Endometrium (tissue), 2 donors: ENCODE data around the gene TMEM121.
"Not testable (repeated sequence)": the region's sequence is repeated elsewhere in the genome, so short reads cannot be mapped to it uniquely, and the experiment has no call there.

Source experiments
- FAIRE-seq: peaks from 2 replicates; lab custom pipeline; 2012; peaks lifted over from hg19 to GRCh38; lab: Jason Lieb, UNC
- donor health status: control.
- donor health status: control.

Gene TMEM121

DNA sequence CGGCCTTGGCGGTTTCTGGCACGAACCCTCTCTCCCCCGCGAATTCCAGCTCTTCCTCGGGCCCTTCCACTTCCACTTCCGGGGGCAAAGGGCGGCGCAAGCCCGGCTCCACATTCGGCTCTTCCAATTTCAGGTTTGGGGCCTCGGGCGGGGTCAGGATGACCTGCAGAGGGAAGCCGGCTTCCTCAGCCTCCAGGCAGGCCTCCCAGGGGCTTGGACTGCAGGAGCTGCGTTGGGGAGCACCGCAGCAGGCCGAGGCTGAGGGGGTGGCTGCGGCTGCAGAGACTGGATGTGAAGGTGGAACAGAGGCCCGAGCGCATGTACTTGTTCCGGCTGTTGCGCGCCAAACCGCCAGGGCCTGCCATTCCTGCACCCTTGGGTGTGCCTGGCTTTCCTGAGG, 20.7 kb downstream of the TMEM121 start:
- FAIRE-seq = not testable (repeated sequence)

DNA sequence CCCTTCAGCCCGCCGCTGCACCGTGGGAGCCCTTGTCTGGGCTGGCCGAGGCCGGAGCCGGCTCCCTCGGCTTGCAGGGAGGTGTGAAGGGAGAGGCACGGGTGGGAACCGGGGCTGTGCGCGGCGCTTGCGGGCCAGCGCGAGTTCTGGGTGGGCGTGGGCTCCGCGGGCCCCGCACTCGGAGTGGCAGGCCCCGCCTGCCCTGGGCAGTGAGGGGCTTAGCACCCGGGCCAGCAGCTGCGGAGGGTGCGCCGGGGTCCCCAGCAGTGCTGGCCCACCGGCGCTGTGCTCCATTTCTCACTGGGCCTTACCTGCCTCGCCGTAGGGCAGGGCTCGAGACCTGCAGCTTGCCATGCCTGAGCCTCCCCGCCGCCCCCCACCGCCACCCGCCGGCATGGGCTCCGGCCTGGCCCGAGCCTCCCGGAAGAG, 21.4 kb downstream of the TMEM121 start:
- FAIRE-seq = no peak

DNA sequence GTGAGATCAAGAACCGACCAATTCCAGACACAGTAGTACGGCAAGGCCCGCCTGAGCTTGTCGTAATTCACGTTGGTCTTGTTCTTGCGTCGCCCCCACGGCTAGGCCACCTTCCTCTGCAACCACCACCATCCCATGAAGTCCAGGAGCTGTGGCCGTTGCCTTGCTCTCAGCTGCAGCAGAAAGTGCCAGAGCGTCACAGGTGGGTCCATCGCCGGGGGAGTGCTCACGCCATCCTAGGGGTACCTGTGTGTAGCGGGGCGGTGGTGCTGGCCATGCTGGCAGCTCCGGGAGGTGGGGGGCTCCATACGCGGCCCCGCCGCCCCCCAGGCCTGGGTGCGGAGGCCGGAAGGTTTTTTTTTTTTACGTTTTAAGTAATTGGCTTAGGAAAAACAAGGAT, 23.1 kb downstream of the TMEM121 start:
- no peak for FAIRE-seq

DNA sequence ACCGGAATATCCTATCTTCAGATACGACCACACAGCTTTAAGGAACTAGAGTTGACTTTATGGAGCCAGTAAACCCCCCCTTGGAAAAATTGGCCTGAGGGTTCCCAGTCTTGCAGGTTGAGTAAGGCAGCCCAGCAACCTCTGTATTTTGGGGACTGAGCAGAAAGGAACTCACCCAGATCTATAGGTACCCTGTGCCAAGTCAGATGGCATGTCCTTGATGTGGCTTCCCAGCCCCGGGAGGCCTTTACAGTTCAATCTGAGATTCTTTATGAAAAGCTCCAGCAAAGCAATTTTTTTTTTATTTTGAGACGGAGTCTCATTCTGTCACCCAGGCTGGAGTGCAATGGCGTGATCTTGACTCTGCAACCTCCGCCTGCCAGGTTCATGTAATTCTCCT, 27.6 kb downstream of the TMEM121 start:
- no peak for FAIRE-seq

DNA sequence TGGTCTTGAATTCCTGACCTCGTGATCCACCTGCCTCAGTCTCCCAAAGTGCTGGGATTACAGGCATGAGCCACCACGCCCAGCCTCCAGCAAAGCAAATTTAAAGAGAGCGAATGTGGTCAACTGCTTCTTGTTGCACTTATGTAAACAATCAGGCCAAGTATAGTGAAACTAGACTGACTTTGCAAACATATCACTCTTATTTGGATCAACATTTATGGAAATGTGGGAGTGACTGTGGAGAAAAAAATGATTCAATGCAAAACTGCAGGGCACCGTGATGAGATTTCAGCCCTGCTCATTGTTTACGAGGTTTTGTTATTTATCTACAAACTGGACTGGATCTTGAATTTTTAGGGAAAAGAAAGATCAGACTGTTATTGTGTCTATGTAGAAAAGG, 28.1 kb downstream of the TMEM121 start:
- FAIRE-seq = no peak

DNA sequence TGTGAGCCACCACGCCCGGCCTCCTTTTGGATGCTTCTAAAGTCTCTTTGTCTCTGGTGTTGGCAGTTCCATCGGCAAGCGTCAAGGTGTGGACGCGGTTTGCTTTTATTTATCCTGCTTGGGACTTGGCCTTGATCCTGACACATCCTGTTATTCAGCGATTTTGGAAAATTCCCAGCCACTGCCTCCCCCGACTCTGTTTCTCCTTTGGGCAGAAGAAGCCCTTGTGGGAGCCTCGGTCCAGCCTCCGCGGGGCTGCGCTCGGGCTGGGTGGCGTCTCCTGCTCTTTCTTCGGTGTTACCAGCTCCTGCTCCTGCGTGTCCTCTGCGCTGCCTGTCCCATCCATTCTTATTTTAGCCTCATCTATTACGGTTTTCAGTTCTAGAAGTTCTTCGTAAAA, 31.3 kb downstream of the TMEM121 start:
- FAIRE-seq = not testable (repeated sequence)

DNA sequence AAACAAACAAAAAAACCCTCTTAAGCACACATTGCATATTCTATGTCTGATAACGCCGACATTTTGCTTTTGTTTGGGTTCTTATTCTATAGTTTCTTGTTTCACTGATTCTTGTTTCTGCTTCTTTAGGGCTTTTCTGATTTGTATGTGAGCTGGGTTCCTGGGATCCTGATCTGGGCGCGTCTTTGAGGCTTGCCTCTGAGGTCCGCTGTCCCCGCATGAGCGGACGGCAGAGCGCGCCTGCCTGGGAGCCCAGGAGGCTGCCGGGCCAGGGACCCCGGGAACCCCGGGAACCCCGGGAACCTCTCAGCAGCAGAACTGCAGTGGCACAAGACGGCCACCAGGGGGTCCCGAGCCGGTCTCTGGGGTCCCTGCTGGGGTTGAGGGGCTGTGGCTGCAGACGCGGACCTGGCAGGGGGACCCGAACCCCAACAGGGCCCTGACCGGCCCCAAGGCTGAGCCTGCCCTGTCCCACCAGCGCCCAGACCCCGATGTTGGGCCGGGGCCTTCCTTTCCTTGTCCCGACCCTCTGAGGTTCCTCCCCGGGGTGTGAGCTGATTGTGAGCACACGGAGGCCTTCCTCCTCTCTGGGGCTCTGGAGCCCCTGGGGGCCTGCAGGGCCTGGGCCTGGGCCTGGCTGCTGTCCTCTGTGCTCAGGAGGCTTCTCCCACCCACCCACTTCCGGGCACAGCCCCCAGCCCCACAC, 32.2 kb downstream of the TMEM121 start:
- not testable (repeated sequence) for FAIRE-seq

DNA sequence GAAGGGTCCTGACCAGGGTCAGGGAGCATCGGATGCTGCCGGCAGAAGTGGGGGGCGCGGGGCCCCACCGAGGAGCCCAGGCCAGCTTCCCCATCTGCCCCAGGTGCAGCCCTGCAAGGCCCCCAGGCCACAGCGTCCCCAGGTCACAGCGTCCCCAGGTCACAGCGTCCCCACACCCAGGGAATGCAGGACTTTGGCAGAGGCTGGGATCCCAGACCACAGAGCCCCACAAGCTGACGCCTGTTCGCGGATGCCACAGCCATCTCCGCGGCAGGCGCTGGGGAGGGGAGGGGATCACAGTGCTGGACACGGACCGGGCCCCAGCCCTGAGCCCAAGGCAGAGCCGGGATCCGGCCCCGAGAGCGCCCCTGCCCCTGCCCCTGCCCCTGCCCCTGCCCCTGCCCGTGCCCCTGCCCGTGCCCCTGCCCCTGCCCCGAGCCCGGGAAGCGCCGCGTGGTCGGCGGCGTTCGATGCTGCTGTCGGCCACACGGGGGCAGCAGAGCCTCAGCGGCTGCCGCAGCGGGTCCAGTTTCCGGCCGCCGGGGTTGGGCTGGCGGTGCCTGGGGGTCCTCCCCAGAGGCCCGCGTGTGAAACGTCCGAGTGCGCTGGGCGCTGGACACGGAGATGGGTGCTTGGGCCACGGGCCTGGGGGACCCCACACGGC, 33.1 kb downstream of the TMEM121 start:
- not testable (repeated sequence) for FAIRE-seq

DNA sequence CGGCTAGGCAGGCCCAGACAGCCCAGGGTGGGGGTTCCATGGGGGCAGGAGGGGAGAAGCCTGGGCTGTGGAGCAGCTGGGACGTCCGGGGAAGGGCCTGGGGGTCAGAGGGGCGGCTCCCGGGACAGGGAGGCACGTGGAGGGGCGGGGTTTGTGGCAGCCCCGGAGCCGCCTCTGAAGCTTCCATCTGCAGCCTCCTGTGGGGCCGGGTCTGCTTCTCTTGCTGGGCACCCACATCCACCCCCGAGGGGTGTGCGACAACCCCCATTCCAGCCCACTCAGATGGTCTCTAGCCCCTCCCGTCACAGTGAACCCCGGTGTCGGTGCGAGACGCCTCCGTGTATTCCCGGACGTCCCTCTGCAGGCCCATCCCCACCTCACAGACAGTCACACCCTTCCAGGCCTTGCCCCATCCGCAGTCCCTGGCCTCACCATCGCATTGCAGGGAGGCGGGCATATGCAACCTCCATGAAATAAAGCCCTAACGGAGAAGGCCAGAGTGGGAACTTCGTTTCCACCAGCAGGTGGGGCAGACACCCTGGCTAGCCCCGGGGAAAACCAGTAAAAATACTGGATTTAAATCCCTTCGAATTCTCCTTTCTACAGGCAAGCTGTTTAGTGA, 33.8 kb downstream of the TMEM121 start:
- not testable (repeated sequence) for FAIRE-seq

DNA sequence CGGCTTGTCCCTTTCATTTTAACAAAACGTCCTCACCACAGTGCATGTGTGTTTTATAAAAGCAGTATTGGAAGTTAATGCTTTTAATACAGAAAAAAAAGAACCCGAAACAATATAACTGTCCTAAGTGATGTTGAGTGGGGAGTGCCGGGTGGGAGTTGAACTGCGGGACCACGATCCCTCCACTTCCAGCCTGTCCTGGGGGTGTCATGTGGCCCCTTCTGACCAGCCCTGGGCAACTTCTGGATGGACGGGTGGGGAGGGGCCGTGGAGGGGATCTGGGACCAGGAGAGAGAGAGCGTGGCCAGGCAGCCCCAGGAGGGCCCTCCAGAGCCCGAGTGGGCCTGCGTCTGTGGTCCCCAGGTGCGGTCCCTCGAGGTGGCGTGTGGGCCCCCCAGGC, 35.0 kb downstream of the TMEM121 start:
- not testable (repeated sequence) for FAIRE-seq

DNA sequence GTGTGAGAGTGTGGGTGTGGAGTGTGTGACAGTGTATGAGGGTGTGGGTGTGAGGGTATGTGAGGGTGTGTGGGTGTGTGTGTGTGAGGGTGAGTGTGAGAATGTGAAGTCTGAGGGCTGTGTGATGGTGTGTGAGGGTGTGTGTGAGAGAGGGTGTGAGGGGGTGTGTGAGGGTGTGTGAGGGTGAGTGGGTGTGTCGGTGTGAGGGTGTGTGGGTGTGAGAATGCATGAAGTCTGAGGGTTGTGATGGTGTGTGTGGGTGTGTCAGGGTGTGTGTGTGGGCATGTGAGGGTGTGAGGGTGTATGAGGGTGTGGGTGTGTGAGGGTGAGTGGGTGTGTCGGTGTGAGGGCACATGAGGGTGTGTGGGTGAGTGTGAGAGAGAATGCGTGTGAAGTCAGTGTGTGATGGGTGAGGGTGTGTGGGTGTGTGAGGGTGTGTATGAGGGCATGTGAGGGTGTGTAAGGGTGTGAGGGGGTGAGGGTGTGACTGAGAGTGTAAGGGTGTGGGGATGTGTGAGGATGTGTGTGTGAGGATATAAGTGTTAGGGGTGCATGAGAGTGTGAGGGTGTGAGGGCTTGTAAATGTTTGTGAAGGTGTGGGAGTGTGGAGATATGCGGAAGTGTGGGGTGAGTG, 36.4 kb downstream of the TMEM121 start:
- no peak for FAIRE-seq

DNA sequence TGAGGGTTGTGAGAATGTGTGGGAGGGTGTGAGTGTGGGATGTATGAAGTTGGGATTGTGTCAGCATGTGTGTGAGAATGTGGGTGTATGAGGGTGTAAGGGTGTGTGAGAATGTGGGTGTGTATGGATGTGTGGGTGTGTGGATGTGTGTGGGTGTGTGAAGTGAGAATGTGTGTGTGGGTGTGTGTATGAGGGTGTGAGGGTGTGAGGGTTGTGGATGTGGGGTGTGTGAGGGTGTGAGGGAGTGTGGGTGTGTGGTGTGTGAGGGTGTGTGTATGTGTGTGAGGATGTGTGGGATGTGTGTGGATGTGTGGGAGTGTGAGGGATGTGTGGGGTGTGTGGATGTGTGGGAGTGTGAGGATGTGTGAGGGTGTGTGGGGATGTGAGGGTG, 37.0 kb downstream of the TMEM121 start:
- FAIRE-seq = no peak

DNA sequence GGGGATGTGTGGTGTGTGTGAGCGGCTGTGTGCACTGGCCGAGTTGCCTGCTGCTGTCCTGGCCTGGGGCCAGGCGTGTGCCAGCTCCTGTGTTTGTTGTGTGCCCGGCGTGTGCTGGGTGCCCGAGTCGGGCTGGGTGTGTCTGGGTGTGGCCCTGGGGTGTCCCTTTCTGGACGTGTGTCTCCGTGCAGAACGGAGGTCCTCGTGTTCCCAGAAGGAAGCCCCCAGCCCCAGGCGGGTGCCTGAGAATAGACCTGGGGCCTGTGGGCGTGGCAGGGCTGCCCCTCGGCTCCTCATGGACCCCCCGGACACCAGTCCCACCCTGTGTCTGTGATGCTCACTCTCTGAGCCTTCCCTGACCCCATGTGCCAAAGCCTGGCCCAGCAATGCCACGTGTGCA, 38.2 kb downstream of the TMEM121 start:
- not testable (repeated sequence) for FAIRE-seq

DNA sequence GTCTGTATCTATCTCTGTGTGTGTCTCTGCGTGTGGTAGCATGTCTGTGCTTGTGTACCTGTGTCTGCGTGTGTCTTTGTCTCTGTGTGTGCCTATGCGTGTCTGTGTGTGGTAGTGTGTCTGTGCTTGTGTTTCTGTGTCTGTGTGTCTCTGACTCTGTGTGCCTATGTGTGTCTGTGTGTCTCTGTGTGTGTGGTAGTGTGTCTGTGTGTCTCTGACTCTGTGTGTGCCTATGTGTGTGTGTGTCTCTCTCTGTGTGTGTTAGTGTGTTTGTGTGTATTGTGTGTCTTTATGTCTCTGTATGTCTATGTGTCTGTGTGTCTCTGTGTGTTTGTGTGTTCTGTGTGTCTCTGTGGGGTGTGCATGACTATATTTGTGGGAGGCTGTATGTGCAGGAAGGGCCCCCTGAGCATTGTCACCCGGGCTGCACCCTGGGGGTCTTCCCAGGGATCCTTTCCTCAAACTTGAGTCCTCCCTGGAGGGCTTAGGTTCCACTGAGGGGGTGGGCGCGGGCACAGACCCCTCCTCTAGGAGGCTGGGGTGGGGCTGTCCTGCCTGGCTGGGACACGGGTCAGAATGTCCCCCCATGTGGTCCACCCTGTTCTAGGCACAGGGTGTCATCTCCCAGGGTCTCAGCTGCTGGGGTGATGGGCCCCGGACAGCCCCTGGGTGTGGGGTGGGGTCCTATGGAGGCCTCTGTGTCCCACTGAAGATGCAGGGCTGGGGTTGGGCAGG, 39.0 kb downstream of the TMEM121 start:
- FAIRE-seq = not testable (repeated sequence)

DNA sequence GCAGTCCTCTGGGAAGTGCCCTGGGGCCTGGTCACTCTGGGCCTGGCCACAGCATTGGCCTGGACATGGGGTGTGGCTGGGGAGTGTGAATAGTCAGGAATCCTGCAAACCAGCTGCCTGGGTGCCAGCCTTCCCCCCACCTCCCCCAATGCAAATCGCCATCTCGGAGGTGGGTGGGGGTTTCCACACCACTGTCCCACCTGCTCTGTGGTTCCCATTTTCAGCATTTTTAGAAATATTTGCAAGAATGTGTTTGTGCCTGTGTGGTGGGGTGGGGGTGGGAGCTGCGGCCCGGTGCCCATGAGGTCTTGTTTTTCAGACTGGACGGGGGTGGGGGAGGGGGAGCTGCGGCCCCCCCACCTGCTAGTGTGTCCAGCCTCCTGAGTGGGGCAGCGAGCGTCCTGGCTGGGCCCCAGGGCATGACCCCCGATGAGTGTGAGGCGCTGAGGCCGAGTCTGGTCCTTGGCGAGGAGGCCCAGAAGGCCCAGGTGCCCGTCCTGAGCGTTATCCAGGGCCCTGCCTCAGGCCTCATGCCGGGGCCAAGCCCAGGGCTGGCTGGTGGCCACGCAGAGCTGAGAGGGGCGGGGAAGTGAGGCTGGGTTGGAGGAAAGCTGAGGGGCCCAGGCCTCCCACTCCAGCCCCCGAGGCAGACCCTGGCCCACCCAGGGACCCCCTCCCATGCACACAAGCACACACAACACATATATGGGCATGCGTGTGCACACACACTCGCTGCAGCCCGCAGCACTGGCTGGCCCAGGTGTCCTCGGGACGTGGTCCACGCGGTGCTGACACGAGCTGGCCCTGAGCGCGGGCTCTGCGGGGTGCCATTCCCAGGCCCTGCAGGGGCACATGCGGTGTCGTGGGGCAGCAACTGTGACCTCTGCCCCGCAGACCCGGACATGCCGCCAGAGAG, 40.1 kb downstream of the TMEM121 start:
- not testable (repeated sequence) for FAIRE-seq

DNA sequence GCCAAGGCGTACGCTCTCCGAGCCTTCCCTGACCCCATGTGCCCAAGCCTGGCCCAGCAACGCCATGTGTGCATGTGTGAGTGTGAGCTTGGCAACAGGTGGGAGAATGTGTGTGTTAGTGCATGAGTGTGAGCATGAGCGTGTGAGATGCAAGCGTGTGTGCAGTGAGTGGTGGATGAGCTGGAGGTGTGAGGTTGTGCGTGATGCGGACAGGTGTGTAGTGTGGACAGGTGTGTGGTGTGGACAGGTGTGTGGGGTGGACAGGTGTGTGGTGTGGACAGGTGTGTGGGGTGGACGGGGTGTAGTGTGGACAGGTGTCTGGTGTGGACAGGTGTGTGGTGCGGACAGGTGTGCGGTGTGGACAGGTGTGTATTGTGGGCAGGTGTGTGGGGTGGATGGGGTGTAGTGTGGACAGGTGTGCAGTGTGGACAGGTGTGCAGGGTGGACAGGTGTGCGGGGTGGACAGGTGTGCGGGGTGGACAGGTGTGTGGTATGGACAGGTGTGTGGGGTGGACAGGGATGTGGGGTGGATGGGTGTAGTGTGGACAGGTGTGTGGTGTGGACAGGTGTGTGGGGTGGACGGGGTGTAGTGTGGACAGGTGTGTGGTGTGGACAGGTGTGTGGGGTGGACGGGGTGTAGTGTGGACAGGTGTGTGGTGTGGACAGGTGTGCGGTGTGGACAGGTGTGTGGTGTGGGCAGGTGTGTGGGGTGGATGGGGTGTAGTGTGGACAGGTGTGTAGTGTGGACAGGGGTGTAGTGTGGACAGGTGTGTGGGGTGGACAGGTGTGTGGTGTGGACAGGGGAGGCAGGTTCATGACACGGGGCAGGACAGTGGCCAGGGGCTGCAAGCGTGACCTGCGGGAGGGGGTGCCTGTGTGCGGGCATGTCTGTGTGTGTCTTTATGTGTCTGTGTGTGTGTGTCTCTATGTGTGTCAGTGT, 41.1 kb downstream of the TMEM121 start:
- not testable (repeated sequence) for FAIRE-seq

DNA sequence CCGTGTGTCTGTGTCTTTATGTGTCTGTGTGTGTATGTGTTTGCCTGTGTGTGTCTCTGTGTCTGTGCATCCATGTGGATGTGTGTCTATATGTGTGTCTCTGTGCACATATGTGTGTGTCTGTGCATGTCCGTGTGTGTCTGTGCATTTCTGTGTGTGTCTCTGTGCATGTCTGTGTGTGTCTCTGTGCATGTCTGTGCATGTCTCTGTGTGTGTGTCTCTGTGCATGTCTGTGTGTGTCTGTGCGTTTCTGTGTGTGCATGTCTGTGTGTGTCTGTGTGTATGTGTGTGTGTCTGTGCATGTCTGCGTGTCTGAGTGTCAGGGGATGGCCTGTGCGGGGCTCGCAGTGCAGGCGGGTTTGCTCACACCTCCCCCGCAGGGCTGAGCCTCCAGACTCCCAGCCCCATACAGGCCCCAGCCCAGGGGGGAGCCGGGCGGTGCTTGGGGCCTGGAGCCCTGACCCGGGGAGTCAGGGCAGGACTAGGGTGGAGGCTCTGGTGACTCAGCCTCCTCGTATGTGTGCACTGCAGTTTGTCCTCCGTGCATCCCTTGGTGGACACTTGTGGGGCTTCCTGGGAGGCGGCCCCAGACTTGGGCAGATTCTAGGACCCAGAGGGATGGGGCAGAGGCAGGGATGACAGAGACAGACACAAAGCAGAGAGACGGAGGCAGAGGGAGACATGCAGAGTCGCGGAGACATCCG, 41.9 kb downstream of the TMEM121 start:
- not testable (repeated sequence) for FAIRE-seq

DNA sequence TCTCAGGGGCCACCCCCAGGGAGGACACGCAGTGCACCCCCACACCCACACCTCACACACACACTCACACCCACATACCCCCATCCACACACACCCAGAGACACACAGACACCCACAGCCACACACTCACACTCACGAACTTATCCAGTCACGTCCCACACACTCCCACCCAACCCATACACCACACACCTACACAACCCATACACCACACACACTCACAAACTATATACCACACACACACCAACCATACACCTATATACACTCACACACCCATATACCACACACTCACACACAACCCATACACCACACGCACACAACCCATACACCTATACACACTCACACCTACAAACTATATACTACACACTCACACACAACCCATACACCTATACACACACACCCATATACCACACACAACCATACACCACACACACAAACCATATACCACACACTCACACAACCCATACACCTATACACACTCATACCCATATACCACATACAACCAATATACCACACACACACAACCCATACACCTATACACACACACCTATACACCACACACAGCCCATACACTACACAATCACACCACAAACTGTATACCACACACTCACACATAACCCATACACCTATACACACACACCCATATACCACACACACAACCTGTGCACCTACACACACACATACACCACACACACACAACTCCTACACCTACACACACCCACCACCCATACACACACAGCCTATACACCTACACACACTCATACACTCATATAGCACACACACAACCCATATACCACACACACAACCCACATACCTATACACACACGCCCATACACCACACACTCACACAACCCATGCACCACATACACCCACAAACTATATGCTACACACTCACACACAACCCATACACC, 42.7 kb downstream of the TMEM121 start:
- no peak for FAIRE-seq
